IPS DF 6.9 (cell line): ENCODE measurements around the gene SEMA4A.
"Not testable (repeated sequence)": the region's sequence is repeated elsewhere in the genome, so short reads cannot be mapped to it uniquely, and the experiment has no call there.

ENCODE experiments used
- DNase-seq: peaks from one replicate; pipeline ENCODE4 v3.0.0-alpha.2; 2013; ENCODE audit warnings: low read depth, low spot score
- H3K27ac ChIP-seq: one replicate; pipeline ENCODE4 v1.5.1; 2013; ENCODE audit warnings: low read length, control low read depth
- H3K27me3 ChIP-seq: 2 replicates; pipeline ENCODE4 v1.6.1; 2013; ENCODE audit warnings: mild to moderate bottlenecking, low read length; ENCODE audit not compliant: control insufficient read depth, insufficient read depth
- H3K36me3 ChIP-seq: 2 replicates; pipeline ENCODE4 v1.6.1; 2013; ENCODE audit warnings: low read length; ENCODE audit not compliant: control insufficient read depth, insufficient read depth
- H3K4me1 ChIP-seq: 2 replicates; pipeline ENCODE4 v1.6.1; 2013; ENCODE audit warnings: low read length; ENCODE audit not compliant: control insufficient read depth, insufficient read depth
- H3K4me3 ChIP-seq: 2 replicates; pipeline ENCODE4 v1.5.1; 2013; ENCODE audit warnings: mild to moderate bottlenecking, low read length
- H3K9me3 ChIP-seq: 2 replicates; pipeline ENCODE4 v1.6.1; 2013; ENCODE audit warnings: low read length, inconsistent platforms; ENCODE audit not compliant: control insufficient read depth, insufficient read depth
- WGBS: extraction: QIAGEN DNeasy Blood & Tissue Kit; methylation state at CpG from one replicate; pipeline ENCODE4 v1.1.7; 2013; ENCODE audit warnings: mixed read lengths, missing lambda C conversion rate; ENCODE audit not compliant: insufficient read length, insufficient coverage; 5-methylcytosine and 5-hydroxymethylcytosine counted together

Gene SEMA4A

DNA sequence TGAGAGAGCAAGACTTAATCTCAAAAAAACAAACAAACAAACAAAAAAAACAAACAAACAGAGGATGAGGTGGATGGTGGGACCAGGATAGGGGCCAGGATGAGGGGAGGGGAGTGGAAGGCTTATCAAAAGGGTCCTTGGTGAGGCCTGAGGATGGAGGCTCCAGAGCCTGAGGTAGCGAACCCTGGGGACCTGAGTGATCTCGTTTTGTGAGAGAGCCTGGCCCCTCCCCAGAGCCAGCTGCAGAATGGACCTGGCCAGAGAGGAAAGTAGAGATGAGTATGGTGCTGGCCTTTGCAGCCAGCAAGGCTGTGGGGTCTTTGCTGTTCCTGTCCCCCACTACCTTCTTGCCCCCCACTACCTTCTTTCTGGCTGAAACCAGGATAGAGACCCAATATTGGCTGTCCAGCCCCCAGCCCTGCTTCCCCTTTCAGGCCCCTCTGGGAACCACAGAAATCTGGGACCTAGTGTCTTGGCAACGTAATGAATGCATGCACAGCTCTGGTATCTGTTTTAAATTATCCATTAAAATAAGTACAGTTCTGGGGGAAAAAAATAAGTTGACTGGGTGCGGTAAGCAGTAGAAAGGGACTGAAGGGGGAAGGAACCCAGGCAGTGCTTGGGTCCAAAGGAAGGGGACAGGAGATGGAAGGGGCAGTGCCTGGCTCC is 40.0 kb upstream of the SEMA4A start:
- Histone ChIP-seq H3K9me3 (no peaks in the 10 kb centered on the region), H3K4me1 (peaks cover 5% of the 10 kb centered on the region; the same call in 1 of the 2 replicates), H3K4me3 (no peak overlapping the region), H3K27me3 (no peaks in the 10 kb centered on the region), H3K36me3 (no peaks in the 10 kb centered on the region), H3K27ac (no peak overlapping the region)
- no peak for DNase-seq
- WGBS, result no CpG with 5 or more reads among the region's 4 CpGs

DNA sequence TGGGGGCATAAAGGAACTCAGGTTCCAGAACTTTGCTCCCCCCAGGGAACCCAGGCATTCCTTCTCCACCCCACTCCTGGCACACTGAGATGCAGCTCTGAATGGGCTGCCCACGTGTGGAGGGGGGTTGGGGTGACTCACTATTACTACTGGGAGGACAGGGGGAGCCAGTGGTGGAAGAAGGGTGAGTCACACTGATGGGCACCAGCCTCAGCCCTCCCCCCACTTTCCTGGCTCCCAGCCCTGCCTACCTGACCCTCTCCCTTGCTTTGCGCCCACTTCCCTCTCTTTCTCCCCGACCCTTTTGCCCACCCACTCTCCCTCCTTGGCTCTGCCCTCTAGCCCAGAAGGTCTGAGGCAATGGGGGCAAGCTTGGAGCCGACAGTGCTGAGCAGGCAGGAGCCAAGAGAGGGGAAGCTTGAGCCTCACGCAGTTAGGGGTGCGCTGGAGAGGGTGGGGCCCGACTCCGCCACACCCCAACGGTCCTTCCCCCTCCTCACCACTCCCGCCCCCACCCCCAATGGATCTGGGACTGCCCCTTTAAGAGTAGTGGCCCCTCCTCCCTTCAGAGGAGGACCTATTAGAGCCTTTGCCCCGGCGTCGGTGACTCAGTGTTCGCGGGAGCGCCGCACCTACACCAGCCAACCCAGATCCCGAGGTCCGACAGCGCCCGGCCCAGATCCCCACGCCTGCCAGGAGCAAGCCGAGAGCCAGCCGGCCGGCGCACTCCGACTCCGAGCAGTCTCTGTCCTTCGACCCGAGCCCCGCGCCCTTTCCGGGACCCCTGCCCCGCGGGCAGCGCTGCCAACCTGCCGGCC is 39.1 kb upstream of the SEMA4A start, which contains the start of gene LMNA:
LMNA (plus strand) TSS at position 611 of the 818 bp plus-strand sequence. CDS start 208 bp downstream, outside the sequence.
- Histone ChIP-seq H3K4me1 (peaks cover 5% of the 10 kb centered on the region; the same call in 1 of the 2 replicates), H3K4me3 (peak within 1 kb of the TSS; percentile 67), H3K36me3 (no peaks in the 10 kb centered on the region), H3K27ac (no peak within 1 kb of the TSS), H3K9me3 (no peaks in the 10 kb centered on the region), H3K27me3 (no peaks in the 10 kb centered on the region)
- no peak for DNase-seq
- WGBS, result no CpG with 5 or more reads among the region's 37 CpGs

- WGBS, result no CpG with 5 or more reads among the region's 49 CpGs
- Histone ChIP-seq H3K27ac (no peak overlapping the region), H3K36me3 (no peaks in the 10 kb centered on the region), H3K27me3 (no peaks in the 10 kb centered on the region), H3K9me3 (no peaks in the 10 kb centered on the region), H3K4me1 (peaks cover 5% of the 10 kb centered on the region; the same call in 1 of the 2 replicates), H3K4me3 (peak overlapping the region; percentile 67)
- no peak for DNase-seq
Observed at GRCh38 chr1:156114919-156115513, 38.4 kb upstream of the SEMA4A start.

DNA sequence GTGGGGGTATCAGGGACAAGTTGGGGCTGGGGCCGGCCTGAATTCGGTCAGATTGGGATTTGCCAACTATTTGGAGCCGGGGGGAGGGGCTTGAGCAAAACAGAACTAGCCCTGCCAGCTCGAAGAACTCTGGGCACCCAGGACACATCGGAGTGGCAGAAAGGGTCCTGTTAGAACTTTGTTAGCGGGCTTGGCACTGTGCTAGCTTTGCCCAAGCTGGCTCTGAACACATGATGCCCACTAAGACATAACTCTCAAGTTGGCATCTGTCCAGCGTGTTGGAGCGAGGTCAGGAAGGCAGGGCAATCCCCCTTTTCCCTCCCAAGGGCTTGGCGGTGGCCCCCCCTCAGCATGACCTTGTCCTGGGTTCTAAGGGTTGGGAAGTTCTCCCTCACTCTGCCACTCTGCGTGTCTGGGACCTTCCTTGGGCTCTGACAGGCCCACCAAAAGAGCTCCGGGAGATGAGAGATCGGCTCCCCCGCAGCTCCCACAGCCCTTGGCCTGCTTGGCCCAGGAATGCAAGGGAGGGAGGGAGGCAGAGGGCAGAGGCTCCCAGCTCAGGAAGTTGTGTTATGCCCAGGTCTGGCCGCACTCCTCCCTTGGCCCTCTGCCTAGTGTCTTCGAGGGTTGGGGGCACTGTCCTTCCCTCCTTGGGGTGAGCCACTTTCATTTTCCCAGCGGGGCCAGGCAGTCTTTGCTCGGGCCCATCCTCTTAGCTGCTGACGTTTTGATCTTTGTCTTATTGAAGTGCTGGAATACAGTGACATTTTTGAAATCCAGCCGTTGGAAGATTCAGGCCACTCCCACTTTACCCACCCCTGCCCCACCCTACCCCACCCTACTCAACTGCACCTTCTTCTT is 37.6 kb upstream of the SEMA4A start:
- H3K27me3 ChIP-seq, result no peaks in the 10 kb centered on the region
- DNase-seq, result no peak
- no peaks in the 10 kb centered on the region for H3K9me3 ChIP-seq
- H3K4me3 ChIP-seq, result peak overlapping the region; percentile 67; the same call in 1 of the 2 replicates
- no CpG with 5 or more reads among the region's 19 CpGs for WGBS
- no peak overlapping the region for H3K27ac ChIP-seq
- H3K36me3 ChIP-seq, result no peaks in the 10 kb centered on the region
- H3K4me1 ChIP-seq, result peaks cover 5% of the 10 kb centered on the region; the same call in 1 of the 2 replicates

GRCh38 chr1:156116731-156117130 is 36.7 kb upstream of the SEMA4A start:
- H3K4me3 ChIP-seq, H3K4me1 ChIP-seq, DNase-seq, H3K27ac ChIP-seq, H3K27me3 ChIP-seq, H3K36me3 ChIP-seq, H3K9me3 ChIP-seq: not testable (repeated sequence)
- no CpG with 5 or more reads among the region's 5 CpGs for WGBS

- Histone ChIP-seq H3K36me3 (no peaks in the 10 kb centered on the region), H3K27ac (no peak overlapping the region), H3K4me1 (peaks cover 9% of the 10 kb centered on the region; the same call in 1 of the 2 replicates), H3K4me3 (no peak overlapping the region), H3K27me3 (no peaks in the 10 kb centered on the region), H3K9me3 (no peaks in the 10 kb centered on the region)
- no peak for DNase-seq
- WGBS, result no CpG with 5 or more reads among the region's 13 CpGs
Observed at GRCh38 chr1:156117414-156118176, 35.8 kb upstream of the SEMA4A start.

- Histone ChIP-seq H3K9me3 (no peaks in the 10 kb centered on the region), H3K4me3 (no peak overlapping the region), H3K27me3 (no peaks in the 10 kb centered on the region), H3K27ac (no peak overlapping the region), H3K4me1 (peaks cover 12% of the 10 kb centered on the region; the same call in 1 of the 2 replicates), H3K36me3 (no peaks in the 10 kb centered on the region)
- WGBS, result no CpG with 5 or more reads among the region's 8 CpGs
- DNase-seq, result no peak
Observed at GRCh38 chr1:156118177-156118868, 35.1 kb upstream of the SEMA4A start.

GRCh38 chr1:156119503-156120209 is 33.7 kb upstream of the SEMA4A start:
- DNase-seq, result no peak
- Histone ChIP-seq H3K9me3 (no peaks in the 10 kb centered on the region), H3K36me3 (no peaks in the 10 kb centered on the region), H3K4me3 (no peak overlapping the region), H3K27ac (no peak overlapping the region), H3K27me3 (no peaks in the 10 kb centered on the region), H3K4me1 (peaks cover 10% of the 10 kb centered on the region)
- WGBS, result no CpG with 5 or more reads among the region's 3 CpGs

DNA sequence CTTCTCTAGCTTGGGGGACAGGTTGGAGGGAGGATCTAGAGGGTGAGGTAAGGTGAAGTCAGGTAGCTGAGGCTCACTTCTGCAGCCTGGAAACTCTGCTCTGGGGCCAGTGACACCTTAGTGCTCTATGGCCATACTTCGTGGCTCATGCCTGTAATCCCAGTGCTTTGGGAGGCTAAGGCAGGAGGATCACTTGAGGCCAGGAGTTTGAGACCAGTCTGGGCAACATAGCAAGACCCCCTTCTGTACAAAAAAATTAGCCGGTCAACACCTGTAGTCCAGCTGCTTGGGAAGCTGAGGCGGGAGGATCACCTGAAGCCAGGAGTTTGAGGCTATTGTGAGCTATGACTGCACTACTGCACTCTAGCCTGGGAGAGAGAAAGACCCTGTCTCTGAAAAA is 33.1 kb upstream of the SEMA4A start:
- no peaks in the 10 kb centered on the region for H3K36me3 ChIP-seq
- no peak overlapping the region for H3K27ac ChIP-seq
- no peaks in the 10 kb centered on the region for H3K9me3 ChIP-seq
- H3K27me3 ChIP-seq, result no peaks in the 10 kb centered on the region
- no peak for DNase-seq
- H3K4me1 ChIP-seq, result peaks cover 10% of the 10 kb centered on the region
- H3K4me3 ChIP-seq, result no peak overlapping the region
- WGBS, result no CpG with 5 or more reads among the region's 3 CpGs
